H1 (cell line): ENCODE measurements around the gene GRIN3A. TPM values are rescaled to one million over a fixed set of nuclear protein-coding genes. Genes with fewer than 3 reads are reported as not detected.

Experiments used
- CTCF ChIA-PET: fragments of 300-600 bp; sonication (Branson Sonifier 250); formaldehyde crosslinking; loops from one replicate; lab custom pipeline; 2021; ENCODE audit not compliant: partially characterized antibody; lab: Charles Lee
- POLR2A ChIA-PET: fragments of 300-600 bp; sonication (Branson Sonifier 250); formaldehyde crosslinking; loops from one replicate; lab custom pipeline; 2021; ENCODE audit warnings: inconsistent platforms; ENCODE audit not compliant: partially characterized antibody; lab: Charles Lee
- DNase-seq, 2 experiments: peaks; one replicate each; pipeline versions ENCODE4 v3.0.0 to v3.0.0-alpha.2; 2010 to 2022; ENCODE audit warnings: low spot score in 2 of 2, low read depth in 1 of 2, mixed read lengths in 1 of 2
- FAIRE-seq: peaks from 2 replicates; lab custom pipeline; 2011; peaks lifted over from hg19 to GRCh38; lab: Jason Lieb, UNC
- H2AFZ ChIP-seq: 2 replicates; pipeline ENCODE4 v1.8.1; 2012; ENCODE audit warnings: low read length, inconsistent platforms
- H2AK5ac ChIP-seq: 2 replicates; pipeline ENCODE4 v1.6.1; 2013; ENCODE audit warnings: low read depth, low read length
- H2BK120ac ChIP-seq: replicated peaks from 2 replicates; pipeline ENCODE3; 2013; ENCODE audit warnings: low read depth, low read length, inconsistent platforms
- H2BK12ac ChIP-seq: 2 replicates; pipeline ENCODE4 v1.6.1; 2013; ENCODE audit warnings: low read depth, low read length
- H2BK15ac ChIP-seq: 2 replicates; pipeline ENCODE4 v1.6.1; 2013; ENCODE audit warnings: low read length
- H2BK20ac ChIP-seq: 2 replicates; pipeline ENCODE4 v1.6.1; 2013; ENCODE audit warnings: low read length
- H2BK5ac ChIP-seq: 2 replicates; pipeline ENCODE4 v1.6.1; 2013; ENCODE audit warnings: low read depth, low read length
- H3K14ac ChIP-seq: 2 replicates; pipeline ENCODE4 v1.6.1; 2013; ENCODE audit warnings: inconsistent platforms; ENCODE audit not compliant: insufficient read length
- H3K18ac ChIP-seq: 2 replicates; pipeline ENCODE4 v1.6.1; 2013; ENCODE audit warnings: low read length; ENCODE audit errors: extremely low read depth
- H3K23ac ChIP-seq: 2 replicates; pipeline ENCODE4 v1.6.1; 2013; ENCODE audit warnings: inconsistent platforms; ENCODE audit not compliant: insufficient read length
- H3K23me2 ChIP-seq: 2 replicates; pipeline ENCODE4 v1.6.1; 2013; ENCODE audit warnings: low read depth, low read length
- H3K27ac ChIP-seq: 2 replicates; pipeline ENCODE4 v1.6.1; 2011; ENCODE audit warnings: low read depth, low read length, inconsistent platforms
- H3K27me3 ChIP-seq, 4 experiments: replicated peaks in 1 of 4; 1 replicate in 1 of 4; 2 replicates in 3 of 4; pipeline versions ENCODE4 v1.6.1 to v1.8.1; 2011 to 2013; ENCODE audit warnings: low read length in 3 of 4, mild to moderate bottlenecking in 3 of 4, inconsistent platforms in 2 of 4, mixed read lengths in 2 of 4, moderate library complexity in 1 of 4; ENCODE audit not compliant: control insufficient read depth in 3 of 4, insufficient read depth in 3 of 4; ENCODE audit errors: extremely low read depth in 1 of 4
- H3K36me3 ChIP-seq, 4 experiments: 2 replicates each; pipeline versions ENCODE4 v1.6.1 to v1.8.1; 2011 to 2013; ENCODE audit warnings: mild to moderate bottlenecking in 4 of 4, low read length in 3 of 4, moderate library complexity in 2 of 4, control low read depth in 1 of 4, inconsistent platforms in 1 of 4; ENCODE audit not compliant: insufficient read depth in 4 of 4, control insufficient read depth in 2 of 4
- H3K4ac ChIP-seq: replicated peaks from 2 replicates; pipeline ENCODE3; 2013; ENCODE audit warnings: low read length, low read depth, mixed read lengths, inconsistent platforms; ENCODE audit not compliant: insufficient read length
- H3K4me1 ChIP-seq, 4 experiments: replicated peaks in 1 of 4; 1 replicate in 1 of 4; 2 replicates in 3 of 4; pipeline versions ENCODE4 v1.6.1 to v1.8.1; 2011 to 2013; ENCODE audit warnings: low read length in 3 of 4, inconsistent platforms in 2 of 4, mixed read lengths in 1 of 4; ENCODE audit not compliant: insufficient read depth in 4 of 4, control insufficient read depth in 3 of 4
- H3K4me2 ChIP-seq, 2 experiments: 2 replicates each; pipeline versions ENCODE4 v1.6.1 to v1.8.1; 2011 to 2013; ENCODE audit warnings: low read depth in 2 of 2, low read length in 2 of 2, control low read depth in 1 of 2, inconsistent platforms in 1 of 2, mild to moderate bottlenecking in 1 of 2; ENCODE audit not compliant: insufficient read depth in 1 of 2
- H3K4me3 ChIP-seq, 4 experiments: fragments of 200-600, 300-600 bp in 1 of 4; sonication (generic), shearing (Covaris generic), sonication (Bioruptor Twin) in 1 of 4; 2 replicates each; pipeline versions ENCODE4 v1.5.1 to v1.8.1; 2011 to 2016; ENCODE audit warnings: low read length in 4 of 4, low read depth in 3 of 4, control low read depth in 2 of 4, inconsistent platforms in 2 of 4, mild to moderate bottlenecking in 2 of 4, mixed read lengths in 1 of 4, moderate library complexity in 1 of 4; ENCODE audit not compliant: insufficient read depth in 2 of 4; ENCODE audit errors: extremely low read depth in 1 of 4
- H3K56ac ChIP-seq: replicated peaks from 2 replicates; pipeline ENCODE3; 2013; ENCODE audit warnings: low read depth, mild to moderate bottlenecking, mixed read lengths, low read length, inconsistent platforms; ENCODE audit not compliant: insufficient read length
- H3K79me1 ChIP-seq: 2 replicates; pipeline ENCODE4 v1.6.1; 2013; ENCODE audit warnings: low read depth, low read length, control low read depth
- H3K79me2 ChIP-seq, 2 experiments: 2 replicates each; pipeline versions ENCODE4 v1.6.1 to v1.8.1; 2012 to 2013; ENCODE audit warnings: low read length in 2 of 2, mild to moderate bottlenecking in 2 of 2, inconsistent platforms in 1 of 2; ENCODE audit not compliant: insufficient read depth in 2 of 2, control insufficient read depth in 1 of 2
- H3K9ac ChIP-seq, 4 experiments: replicated peaks in 1 of 4; 1 replicate in 1 of 4; 2 replicates in 3 of 4; pipeline versions ENCODE4 v1.6.1 to v1.8.1; 2011 to 2013; ENCODE audit warnings: low read depth in 3 of 4, low read length in 3 of 4, control low read depth in 2 of 4, mild to moderate bottlenecking in 2 of 4, moderate library complexity in 2 of 4, inconsistent platforms in 1 of 4; ENCODE audit errors: extremely low read depth in 1 of 4
- H3K9me3 ChIP-seq, 2 experiments: 2 replicates each; pipeline versions ENCODE4 v1.6.1 to v1.8.1; 2012 to 2013; ENCODE audit warnings: mild to moderate bottlenecking in 2 of 2, moderate library complexity in 2 of 2, control low read depth in 1 of 2, inconsistent platforms in 1 of 2, low read depth in 1 of 2, low read length in 1 of 2, mixed read lengths in 1 of 2; ENCODE audit not compliant: insufficient read depth in 2 of 2
- H4K20me1 ChIP-seq, 2 experiments: replicated peaks in 1 of 2; 2 replicates each; pipeline versions ENCODE3 to v1.8.1; 2011 to 2013; ENCODE audit warnings: inconsistent platforms in 2 of 2, low read length in 2 of 2, mild to moderate bottlenecking in 1 of 2; ENCODE audit not compliant: insufficient read depth in 2 of 2, control insufficient read depth in 1 of 2
- H4K5ac ChIP-seq: 2 replicates; pipeline ENCODE4 v1.6.1; 2013; ENCODE audit warnings: low read length, low read depth, mixed read lengths, inconsistent platforms; ENCODE audit not compliant: insufficient read length
- H4K8ac ChIP-seq: 2 replicates; pipeline ENCODE4 v1.8.0; 2013; ENCODE audit warnings: mild to moderate bottlenecking, moderate library complexity, low read length, inconsistent platforms; ENCODE audit not compliant: insufficient read depth; ENCODE audit errors: extremely low read depth
- H4K91ac ChIP-seq: replicated peaks from 2 replicates; pipeline ENCODE3; 2013; ENCODE audit warnings: low read length, mixed read lengths, inconsistent platforms; ENCODE audit not compliant: insufficient read length
- BCL11A ChIP-seq, 2 experiments: IDR thresholded peaks; one replicate each; pipeline ENCODE4 v1.6.1; 2011; ENCODE audit warnings: low read depth in 2 of 2, low read length in 2 of 2, mild to moderate bottlenecking in 2 of 2
- CHD1 ChIP-seq: IDR thresholded peaks from 2 replicates; pipeline ENCODE4 v1.6.1; 2012; ENCODE audit warnings: low read depth, low read length, improper control_type of control experiment
- EGR1 ChIP-seq: IDR thresholded peaks from 2 replicates; pipeline ENCODE4 v1.6.1; 2011; ENCODE audit warnings: low read depth, low read length, borderline replicate concordance
- PHF8 ChIP-seq: fragments of 200-600 bp; sonication (generic); conservative IDR thresholded peaks from 2 replicates; pipeline ENCODE4 v1.7.1; 2012; ENCODE audit warnings: low read depth, mild to moderate bottlenecking, inconsistent platforms, low read length, moderate library complexity
- RBBP5 ChIP-seq: IDR thresholded peaks from 2 replicates; pipeline ENCODE4 v1.7.1; 2012; ENCODE audit warnings: low read depth, mild to moderate bottlenecking, inconsistent platforms, low read length, moderate library complexity, borderline replicate concordance
- RFX5 ChIP-seq: IDR thresholded peaks from 2 replicates; pipeline ENCODE4 v1.6.1; 2011; ENCODE audit warnings: low read depth, low read length, improper control_type of control experiment, borderline replicate concordance
- SIX5 ChIP-seq: IDR thresholded peaks from 2 replicates; pipeline ENCODE4 v1.6.1; 2011; ENCODE audit warnings: mild to moderate bottlenecking, low read depth, low read length
- SP4 ChIP-seq: IDR thresholded peaks from 2 replicates; pipeline ENCODE4 v1.6.1; 2012; ENCODE audit warnings: low read length, inconsistent platforms
- TAF1 ChIP-seq: IDR thresholded peaks from 2 replicates; pipeline ENCODE4 v1.6.1; 2011; ENCODE audit warnings: mild to moderate bottlenecking, low read depth, low read length
- TCF12 ChIP-seq: IDR thresholded peaks from 2 replicates; pipeline ENCODE4 v1.6.1; 2011; ENCODE audit warnings: low read depth, mild to moderate bottlenecking, low read length
- YY1 ChIP-seq: IDR thresholded peaks from 2 replicates; pipeline ENCODE4 v1.6.1; 2011; ENCODE audit warnings: low read depth, mild to moderate bottlenecking, low read length
- WGBS, 2 experiments: shearing (Covaris generic) in 1 of 2; methylation state at CpG; one replicate each; pipeline versions ENCODE4 v1.1.6 to v1.1.7; 2013 to 2015; ENCODE audit warnings: low lambda C conversion rate in 2 of 2, mixed read lengths in 2 of 2, inconsistent platforms in 1 of 2, low coverage in 1 of 2, missing lambda C conversion rate in 1 of 2; ENCODE audit not compliant: insufficient replicate concordance in 2 of 2, insufficient coverage in 1 of 2, insufficient read length in 1 of 2; ENCODE audit errors: extremely low coverage in 1 of 2, missing lambda C conversion rate in 1 of 2; 5-methylcytosine and 5-hydroxymethylcytosine counted together
- polyA plus RNA-seq, 7 experiments: library from polyadenylated mRNA; depleted of rRNA in 3 of 7; stranded (reverse) in 5 of 7; unstranded in 2 of 7; fragments of >200 nt in 5 of 7; fragments of 200-250 nt in 2 of 7; gene quantifications; 1 replicate in 5 of 7; 2 replicates in 1 of 7; 4 replicates in 1 of 7; pipeline versions ENCODE4 v1.2.1 to v1.2.3, GENCODE V29; 2011 to 2013; ENCODE audit warnings: missing spikeins in 2 of 7, mixed read lengths in 2 of 7
- total RNA-seq: library from RNA; stranded (reverse); fragmentation: NEBNext Ultra II Directional; extraction: Animal tissue kit (Norgen Biotek cat#: 25700); gene quantifications from 2 replicates; pipeline ENCODE4 v1.2.1, GENCODE V29; 2021

Gene GRIN3A
- total and polyA plus RNA-seq, 2 of the 8 experiments (the other 6 are each of a cell fraction or from before 2014, with no cell fraction given), result 0.04 TPM; not detected in 1

GRCh38 chr9:101524371-101524770 is 214.1 kb downstream of the GRIN3A start:
- Histone ChIP-seq H3K56ac (no peak overlapping the region), H2BK15ac (no peak overlapping the region), H3K27ac (no peak overlapping the region), H2BK12ac (0 out of 2 replicates have a peak overlapping the region, but pooled peaks have one; percentile 68), H3K4me2 (no peak overlapping the region), H3K4ac (no peak overlapping the region), H2AK5ac (no peak overlapping the region), H2BK5ac (peak overlapping the region; percentile 52; the same call in 1 of the 2 replicates), H3K4me3 (no peak overlapping the region), H4K20me1 (no peaks in the 10 kb centered on the region), H3K14ac (no peak overlapping the region), H2BK20ac (0 out of 2 replicates have a peak overlapping the region, but pooled peaks have one; percentile 61), H3K23ac (no peak overlapping the region), H3K27me3 (no peaks in the 10 kb centered on the region), H3K23me2 (no peaks in the 10 kb centered on the region), H3K79me2 (no peaks in the 10 kb centered on the region), H2AFZ (peak overlapping the region; percentile 83; the same call in 1 of the 2 replicates), H4K8ac (no peak overlapping the region), H3K36me3 (no peaks in the 10 kb centered on the region), H4K91ac (no peak overlapping the region), H3K9ac (no peak overlapping the region), H2BK120ac (no peak overlapping the region), H3K4me1 (peaks cover 0 to 8% (median 2%) of the 10 kb centered on the region in 4 experiments; a peak in 2 of 7 replicates), H4K5ac (no peak overlapping the region), H3K79me1 (no peaks in the 10 kb centered on the region), H3K9me3 (no peaks in the 10 kb centered on the region), H3K18ac (peak overlapping the region; percentile 48)
- ChIA-PET POLR2A (interaction anchor here (0.8 to 1.8 kb wide), 3 partner anchors 9 to 62 kb away, joined by 3 to 6 read pairs (median 3); partner anchors contain the start of gene RNF20), CTCF (interaction anchor here (0.7 to 26.1 kb wide), 10 partner anchors 9 to 75 kb away, joined by 3 to 447 read pairs (median 5); partner anchors contain the start of gene RNF20)
- FAIRE-seq (no peak), DNase-seq (no peak)
- TF ChIP-seq RBBP5, result no peak
- no peak for TF ChIP-seq TCF12
- TF ChIP-seq BCL11A (IDR thresholded peaks at IDR 0.05; ENCODE audit: low read depth in 2 of 2, low read length in 2 of 2), result no peak
- no peak for TF ChIP-seq TAF1
- no peak for TF ChIP-seq SIX5
- TF ChIP-seq SP4, result no peak
- no peak for TF ChIP-seq CHD1
- no peak for TF ChIP-seq YY1
- TF ChIP-seq EGR1, result no peak
- no peak for TF ChIP-seq PHF8
- no peak for TF ChIP-seq RFX5
- 88% methylated on average over 6 of the region's 6 CpGs; no CpG with 5 or more reads in 1 of the 2 experiments for WGBS, 2 experiments
